Measurements from ENCODE around the gene CDK5RAP3. TPM values are rescaled to one million over a fixed set of nuclear protein-coding genes. Genes with fewer than 3 reads are reported as not detected.
A peak's percentile ranks its signal among the peaks of the same experiment; 100 is the strongest.
"Not testable (repeated sequence)": the region's sequence is repeated elsewhere in the genome, so short reads cannot be mapped to it uniquely, and the experiment has no call there.

CDK5RAP3 gene
- total RNA-seq, 1 experiment from 2014 or later = 53.1 TPM

- no peak for DNase-seq (ENCODE audit: low read depth)
Observed at GRCh38 chr17:47995241-47995935, 24.5 kb downstream of the CDK5RAP3 start.

GRCh38 chr17:47996201-47996600 lies 25.3 kb downstream of the CDK5RAP3 start:
- no peak for DNase-seq (ENCODE audit: low read depth)

GRCh38 chr17:47997586-47997985 lies 26.7 kb downstream of the CDK5RAP3 start:
- no peak for DNase-seq (ENCODE audit: low read depth)

GRCh38 chr17:47998044-47998443 lies 27.1 kb downstream of the CDK5RAP3 start:
- DNase-seq (ENCODE audit: low read depth) = no peak

- peak; percentile 85 for DNase-seq (ENCODE audit: low read depth)
Observed at GRCh38 chr17:47999582-47999981, 28.7 kb downstream of the CDK5RAP3 start.

- no peak for DNase-seq (ENCODE audit: low read depth)
Observed at GRCh38 chr17:48001197-48001596, 30.3 kb downstream of the CDK5RAP3 start.

- not testable (repeated sequence) for DNase-seq (ENCODE audit: low read depth)
Observed at GRCh38 chr17:48001657-48002056, 30.7 kb downstream of the CDK5RAP3 start.

- DNase-seq (ENCODE audit: low read depth) = peak; percentile 95
Observed at GRCh38 chr17:48002266-48002915, 31.5 kb downstream of the CDK5RAP3 start.

GRCh38 chr17:48002916-48003416 lies 32.1 kb downstream of the CDK5RAP3 start:
- DNase-seq (ENCODE audit: low read depth) = no peak

GRCh38 chr17:48003417-48004151 lies 32.7 kb downstream of the CDK5RAP3 start:
- no peak for DNase-seq (ENCODE audit: low read depth)

GRCh38 chr17:48004983-48005382 lies 34.1 kb downstream of the CDK5RAP3 start:
- DNase-seq (ENCODE audit: low read depth) = peak; percentile 55

GRCh38 chr17:48006936-48007709 lies 36.2 kb downstream of the CDK5RAP3 start:
- no peak for DNase-seq (ENCODE audit: low read depth)

GRCh38 chr17:48010193-48010592 lies 39.3 kb downstream of the CDK5RAP3 start:
- DNase-seq (ENCODE audit: low read depth) = no peak

- no peak for DNase-seq (ENCODE audit: low read depth)
Observed at GRCh38 chr17:48011405-48012150, 40.7 kb downstream of the CDK5RAP3 start.

- no peak for DNase-seq (ENCODE audit: low read depth)
Observed at GRCh38 chr17:48012151-48012520, 41.2 kb downstream of the CDK5RAP3 start.

- no peak for DNase-seq (ENCODE audit: low read depth)
Observed at GRCh38 chr17:48012654-48013053, 41.7 kb downstream of the CDK5RAP3 start.

- DNase-seq (ENCODE audit: low read depth) = no peak
Observed at GRCh38 chr17:48013876-48014594, 43.1 kb downstream of the CDK5RAP3 start.

- no peak for DNase-seq (ENCODE audit: low read depth)
Observed at GRCh38 chr17:48014595-48015111, 43.7 kb downstream of the CDK5RAP3 start.

- peak; percentile 81 for DNase-seq (ENCODE audit: low read depth)
Observed at GRCh38 chr17:48016112-48016511, 45.2 kb downstream of the CDK5RAP3 start.

- not testable (repeated sequence) for DNase-seq (ENCODE audit: low read depth)
Observed at GRCh38 chr17:48017817-48018158, 46.9 kb downstream of the CDK5RAP3 start.

Measured in HT1080 (cell line).